GM18526 (cell line): ENCODE data around the gene LFNG.

Source experiments
- POLR2A ChIP-seq: IDR thresholded peaks from 3 replicates; pipeline ENCODE4 v1.6.1; 2011; ENCODE audit not compliant: insufficient read length; ENCODE audit errors: extremely low read depth

The LFNG gene

DNA sequence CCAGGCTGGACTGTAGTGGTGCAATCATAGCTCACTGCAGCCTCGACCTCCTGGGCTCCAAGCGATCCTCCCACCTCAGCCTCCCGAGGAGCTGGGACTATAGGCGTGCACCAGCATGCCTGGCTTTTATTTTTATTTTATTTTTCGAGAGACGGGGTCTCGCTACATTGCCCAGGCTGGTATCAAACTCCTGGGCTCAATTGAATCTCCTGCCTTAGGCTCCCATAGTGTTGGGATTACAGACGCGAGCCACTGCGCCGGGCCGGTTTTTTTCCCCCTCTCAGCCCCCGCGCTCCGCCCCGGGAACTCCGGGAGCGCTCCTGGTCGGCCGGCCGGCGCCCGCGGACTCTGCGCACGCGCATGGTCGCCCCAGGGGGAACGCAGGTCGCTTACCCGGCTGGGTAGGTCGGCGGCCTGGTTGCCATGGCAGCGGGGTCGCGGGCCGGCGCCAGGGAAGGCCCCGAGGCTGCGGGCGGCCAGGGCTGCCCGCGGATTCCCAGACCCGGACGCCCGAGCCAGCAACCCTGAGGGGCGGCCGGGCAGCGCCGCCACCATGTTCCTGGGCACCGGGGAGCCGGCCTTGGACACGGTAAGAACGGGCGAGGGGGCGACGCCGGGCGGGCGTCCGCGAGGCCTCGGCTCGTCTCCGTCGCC, 39.2 kb downstream of the LFNG start, which contains the start of gene IQCE:
TSS of gene IQCE (plus strand) at position 351 of the 654 bp plus-strand sequence. CDS start at position 554, 203 bp downstream.
- no peak for TF ChIP-seq POLR2A

DNA sequence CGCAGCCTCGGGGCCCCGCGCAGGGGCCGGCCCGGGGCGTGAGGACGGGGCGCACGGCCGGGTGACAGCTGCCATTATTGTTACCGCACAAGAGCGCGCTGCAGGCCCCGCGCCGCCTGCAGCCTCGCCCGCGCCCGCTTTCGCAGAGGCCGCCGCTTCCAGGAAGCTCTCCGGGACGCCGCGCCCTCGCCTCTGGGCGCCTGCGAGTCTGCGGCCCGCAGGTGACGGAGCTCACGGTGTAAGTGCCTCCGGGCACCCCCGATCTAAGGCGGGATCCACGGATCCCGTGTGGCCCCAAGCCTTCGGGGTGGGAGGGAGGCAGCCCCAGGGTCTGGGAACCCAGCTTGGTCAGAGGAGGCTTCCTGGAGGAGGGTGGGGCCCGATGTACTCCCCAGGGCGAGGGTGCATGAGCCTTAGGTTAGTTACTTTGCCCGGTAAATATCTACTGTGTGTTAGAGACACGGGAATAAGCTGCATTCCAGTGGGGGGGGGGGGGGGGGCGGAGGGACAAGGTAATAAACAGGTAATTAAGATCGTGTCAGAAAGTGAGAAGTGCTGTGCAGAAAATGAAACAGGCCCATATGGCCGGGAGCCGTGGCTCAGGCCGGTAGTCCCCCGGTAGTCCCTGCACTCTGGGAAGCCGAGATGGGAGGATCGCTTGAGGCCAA, 39.8 kb downstream of the LFNG start:
- TF ChIP-seq POLR2A, result no peak

DNA sequence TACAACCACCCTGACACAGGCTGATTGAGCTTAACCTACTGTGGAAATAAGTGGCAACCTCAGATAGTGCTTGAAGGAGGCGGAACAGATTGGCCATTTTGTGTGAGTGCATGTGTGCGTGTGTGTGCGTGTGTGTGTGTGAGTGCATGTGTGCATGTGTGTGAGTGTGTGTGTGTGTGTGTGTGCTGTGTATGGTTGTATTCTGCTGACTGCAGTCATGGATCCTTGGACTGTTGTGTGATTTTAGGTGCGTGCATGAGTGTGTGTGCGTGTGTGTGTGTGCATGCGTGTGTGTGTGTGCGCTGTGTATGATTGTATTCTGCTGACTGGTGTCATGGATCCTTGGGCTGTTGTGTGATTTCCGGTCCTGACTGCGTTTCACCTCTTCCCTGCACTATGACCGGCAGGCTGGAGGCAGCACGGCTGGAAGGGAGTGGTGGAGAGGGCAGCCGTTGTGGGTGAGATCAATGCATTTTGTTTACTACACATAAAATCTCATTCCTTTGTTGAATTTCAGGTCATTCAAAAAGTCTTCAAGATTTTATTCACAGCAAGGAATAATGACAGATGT, 45.5 kb downstream of the LFNG start:
- no peak for TF ChIP-seq POLR2A

DNA sequence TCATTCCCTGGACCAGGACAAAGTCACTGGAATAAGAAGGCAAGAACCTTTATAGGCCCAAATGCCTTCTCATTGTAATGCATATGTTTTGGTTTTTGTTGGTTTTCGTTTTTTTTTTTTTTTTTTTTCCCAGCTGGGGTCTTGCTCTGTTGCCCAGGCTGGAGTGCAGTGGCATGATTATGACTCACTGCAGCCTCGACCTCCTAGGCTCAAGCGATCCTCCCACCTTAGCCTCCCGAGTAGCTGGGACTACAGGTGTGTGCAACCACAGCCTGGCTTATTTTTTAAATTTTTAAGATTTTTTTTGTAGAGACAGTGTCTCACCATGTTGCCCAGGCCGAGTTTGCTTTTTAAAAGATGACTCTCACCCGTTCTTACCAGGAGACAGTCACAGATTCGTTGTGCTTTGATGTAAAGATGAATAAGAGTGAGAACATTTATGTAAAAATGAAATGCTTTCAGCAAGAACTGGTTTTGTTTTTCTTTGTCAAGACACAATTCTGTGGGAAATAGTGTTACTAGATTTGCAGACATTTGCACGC, 46.8 kb downstream of the LFNG start:
- no peak for TF ChIP-seq POLR2A

DNA sequence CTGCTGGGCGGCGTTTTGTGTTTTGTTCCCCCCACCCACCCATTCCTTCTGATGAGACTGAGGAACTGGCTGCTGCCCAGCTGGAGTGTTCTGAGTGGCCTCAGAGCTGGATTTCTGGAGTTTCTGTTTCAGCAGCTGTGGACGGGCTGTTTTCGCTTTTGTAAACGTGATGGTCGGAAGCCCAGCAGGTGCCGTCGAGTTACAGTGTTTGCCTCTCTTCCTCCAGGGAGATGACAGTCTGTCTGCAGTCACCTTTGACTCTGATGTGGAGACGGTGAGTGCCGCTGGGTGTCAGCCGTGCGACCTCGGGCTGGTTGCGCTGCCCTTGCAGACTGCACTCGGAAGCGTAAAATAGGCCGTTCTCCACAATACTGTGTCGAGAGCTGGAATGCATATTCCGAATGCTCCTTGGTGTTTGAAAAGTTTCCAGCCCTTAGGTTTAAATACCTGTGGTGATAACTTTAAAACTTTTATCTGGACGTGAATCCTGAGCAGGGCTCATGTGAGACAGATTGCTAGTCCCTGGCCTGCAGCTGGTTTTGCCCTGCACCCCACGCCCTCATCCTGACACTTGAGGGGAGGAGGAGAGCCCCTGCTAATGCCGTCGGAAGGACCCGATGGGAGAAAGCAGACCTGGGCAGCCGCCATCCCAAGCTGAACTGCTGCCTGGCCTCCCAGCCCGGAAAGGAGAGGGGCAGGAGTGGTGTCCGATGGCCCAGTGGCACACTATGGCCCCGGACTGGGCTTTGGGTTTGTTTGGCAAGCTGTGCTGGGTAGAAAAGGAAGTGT, 47.5 kb downstream of the LFNG start:
- no peak for TF ChIP-seq POLR2A

DNA sequence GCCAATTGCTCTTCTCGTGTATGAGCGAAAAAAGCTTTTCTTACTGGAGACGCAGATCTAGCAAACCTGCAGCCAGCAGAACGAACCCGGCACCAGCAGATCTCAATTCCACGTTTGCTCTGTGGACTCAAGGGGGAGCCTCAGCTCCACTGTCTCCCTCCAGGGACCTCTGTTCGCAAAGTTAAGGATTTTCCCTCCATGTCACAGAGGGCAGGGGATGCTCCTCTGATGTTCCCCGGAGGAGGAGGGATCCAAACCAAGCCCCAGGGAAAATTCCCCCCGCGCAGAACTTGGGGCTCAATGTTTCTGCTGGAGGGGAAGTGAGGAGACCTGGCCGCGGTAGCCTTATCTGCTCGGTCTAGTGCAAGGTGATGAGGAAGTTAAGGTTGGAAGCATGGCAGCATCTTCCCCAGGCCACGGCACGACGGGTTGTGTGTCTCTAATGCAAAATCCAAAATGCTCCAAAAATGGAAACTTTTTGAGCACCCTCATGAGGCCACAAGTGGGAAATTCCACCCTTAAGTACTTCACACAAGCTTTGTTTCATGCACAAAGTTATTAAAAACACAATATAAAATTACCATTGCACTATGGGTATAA, 48.2 kb downstream of the LFNG start:
- TF ChIP-seq POLR2A, result no peak

DNA sequence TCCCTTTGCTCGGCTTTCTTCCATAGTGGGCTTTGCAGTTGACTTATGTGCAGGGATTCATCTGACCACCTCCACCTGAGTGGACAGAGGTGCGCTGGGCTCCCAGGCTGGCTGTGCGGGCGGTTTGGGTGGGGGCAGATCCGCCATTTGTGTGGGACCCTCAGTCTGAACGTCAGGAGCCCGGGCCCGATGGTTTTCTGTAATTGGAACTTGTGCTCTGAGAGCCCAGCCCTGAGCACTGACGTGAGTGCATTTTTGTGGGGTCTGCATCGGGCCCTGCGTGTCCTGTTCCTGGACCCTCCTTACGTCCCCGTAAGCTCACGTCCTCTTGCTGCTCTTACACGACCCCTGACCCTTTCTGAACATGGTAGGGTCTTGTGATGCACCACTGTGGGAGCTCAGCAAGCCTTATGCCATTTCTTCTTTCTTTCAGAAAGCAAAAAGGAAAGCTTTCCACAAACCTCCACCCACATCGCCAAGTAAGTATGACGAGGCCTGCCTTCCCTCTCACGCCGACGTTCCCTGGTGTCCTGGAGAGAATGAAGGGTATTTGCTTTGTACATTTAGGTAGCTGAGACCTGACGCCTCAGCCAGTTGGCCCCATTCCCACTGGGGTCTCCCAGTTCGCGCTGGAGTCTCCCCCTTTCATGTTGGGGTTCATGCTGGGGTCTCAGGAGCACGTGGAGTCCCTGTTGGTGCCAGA, 49.1 kb downstream of the LFNG start:
- TF ChIP-seq POLR2A, result no peak

DNA sequence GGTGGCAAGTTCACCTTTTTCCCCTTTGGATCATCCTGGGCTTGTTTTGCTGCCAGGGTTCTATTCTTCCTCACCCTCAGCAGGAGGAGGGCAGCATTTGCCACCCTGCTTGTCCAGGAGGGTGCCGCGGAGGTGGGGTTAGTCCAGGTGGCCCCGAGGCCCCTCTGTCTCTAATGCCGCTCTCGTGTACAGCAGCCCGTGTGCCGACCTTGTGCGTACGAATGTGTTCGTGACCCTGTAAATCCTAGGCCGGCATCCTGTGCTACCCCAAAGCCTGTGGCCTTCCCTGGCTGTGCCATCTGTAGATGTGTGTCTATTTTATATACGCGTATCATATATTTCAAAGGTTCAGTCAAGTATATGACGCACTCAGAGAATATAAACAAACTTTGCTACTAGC, 49.8 kb downstream of the LFNG start:
- no peak for TF ChIP-seq POLR2A

DNA sequence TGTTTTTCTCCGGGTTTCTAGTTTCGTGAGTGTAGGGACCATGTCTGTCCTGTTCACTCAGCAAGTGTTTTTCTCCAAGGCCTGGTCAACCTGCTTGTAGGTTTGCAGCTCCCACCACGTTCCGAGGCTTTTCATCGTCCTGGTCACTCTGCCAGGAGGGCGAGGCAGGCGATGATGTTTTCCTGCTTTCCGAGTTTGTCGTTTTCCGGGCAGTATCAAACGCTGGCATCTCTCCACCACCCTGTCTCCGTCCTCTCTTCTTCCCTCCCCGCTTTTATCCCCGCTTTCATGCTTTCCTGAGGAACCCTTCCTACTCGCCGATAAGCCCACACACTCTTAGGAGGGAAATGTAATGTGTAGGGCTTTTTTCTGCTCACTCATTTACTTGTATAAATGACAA, 50.4 kb downstream of the LFNG start:
- no peak for TF ChIP-seq POLR2A

DNA sequence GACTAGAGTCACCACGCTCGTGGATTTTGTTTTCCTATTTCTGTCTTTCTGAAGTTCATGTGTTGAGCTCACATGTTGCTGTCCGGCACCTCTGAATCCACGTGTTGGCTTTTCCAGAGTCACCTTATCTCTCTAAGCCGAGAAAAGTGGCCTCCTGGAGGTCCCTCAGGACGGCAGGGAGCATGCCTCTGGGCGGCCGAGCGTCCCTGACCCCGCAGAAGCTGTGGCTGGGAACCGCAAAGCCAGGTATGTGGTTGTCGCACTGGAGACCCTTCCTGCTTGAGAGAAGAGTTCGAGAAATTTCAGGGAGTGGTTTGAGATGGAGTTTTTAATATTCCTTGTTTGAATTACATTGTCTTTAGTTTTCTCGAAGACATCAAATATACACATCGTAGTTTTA, 51.8 kb downstream of the LFNG start:
- TF ChIP-seq POLR2A, result no peak

DNA sequence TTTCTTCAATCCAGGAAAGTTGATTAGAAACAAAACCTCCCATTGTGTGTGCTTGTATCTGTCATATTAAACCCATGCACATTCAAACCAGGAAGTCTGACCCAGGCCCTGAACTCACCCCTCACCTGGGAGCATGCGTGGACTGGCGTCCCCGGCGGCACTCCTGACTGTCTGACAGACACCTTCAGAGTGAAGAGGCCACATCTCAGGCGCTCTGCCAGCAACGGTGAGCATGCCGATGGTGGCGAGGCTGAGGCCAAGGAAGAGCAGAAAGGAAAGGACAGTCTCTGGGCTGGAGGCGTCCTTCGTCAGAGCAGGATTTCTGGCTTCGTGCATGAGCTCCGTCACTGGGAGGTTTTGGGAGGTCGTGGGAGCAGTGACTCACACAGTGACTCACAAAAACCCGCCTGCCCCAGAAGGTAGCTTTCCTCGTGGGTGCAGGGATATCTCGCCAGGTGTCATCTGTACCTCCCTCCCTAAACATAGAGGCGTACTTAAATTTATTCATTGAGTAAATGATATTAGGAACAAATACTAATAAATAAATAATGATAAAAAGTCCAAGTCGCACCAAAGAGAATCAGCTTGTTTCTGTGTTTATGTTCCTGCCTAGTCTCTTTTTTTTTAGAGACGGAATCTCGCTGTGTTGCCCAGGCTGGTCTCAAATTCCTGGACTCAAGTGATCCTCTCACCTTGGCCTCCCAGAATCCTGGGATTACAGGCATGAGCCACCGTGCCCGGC, 52.7 kb downstream of the LFNG start:
- no peak for TF ChIP-seq POLR2A

DNA sequence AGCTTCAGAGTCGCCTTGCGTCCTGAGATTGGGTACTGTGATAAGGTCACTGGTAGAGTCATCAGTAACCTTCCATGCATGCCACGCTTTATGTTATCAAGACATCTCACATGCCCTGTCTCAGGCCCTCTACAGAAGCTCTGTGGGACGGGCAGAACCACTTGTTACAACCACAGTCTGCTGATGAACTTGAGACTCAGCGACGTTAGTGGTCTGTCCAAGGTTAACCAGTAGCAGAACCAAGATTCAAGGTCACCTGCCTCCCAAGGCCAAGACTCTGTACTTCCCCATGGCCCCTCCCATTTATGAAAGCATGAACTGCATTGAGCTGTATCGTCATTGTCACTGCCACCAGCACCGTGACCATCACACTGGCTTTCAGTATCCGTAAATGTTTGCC, 54.2 kb downstream of the LFNG start:
- TF ChIP-seq POLR2A, result no peak

DNA sequence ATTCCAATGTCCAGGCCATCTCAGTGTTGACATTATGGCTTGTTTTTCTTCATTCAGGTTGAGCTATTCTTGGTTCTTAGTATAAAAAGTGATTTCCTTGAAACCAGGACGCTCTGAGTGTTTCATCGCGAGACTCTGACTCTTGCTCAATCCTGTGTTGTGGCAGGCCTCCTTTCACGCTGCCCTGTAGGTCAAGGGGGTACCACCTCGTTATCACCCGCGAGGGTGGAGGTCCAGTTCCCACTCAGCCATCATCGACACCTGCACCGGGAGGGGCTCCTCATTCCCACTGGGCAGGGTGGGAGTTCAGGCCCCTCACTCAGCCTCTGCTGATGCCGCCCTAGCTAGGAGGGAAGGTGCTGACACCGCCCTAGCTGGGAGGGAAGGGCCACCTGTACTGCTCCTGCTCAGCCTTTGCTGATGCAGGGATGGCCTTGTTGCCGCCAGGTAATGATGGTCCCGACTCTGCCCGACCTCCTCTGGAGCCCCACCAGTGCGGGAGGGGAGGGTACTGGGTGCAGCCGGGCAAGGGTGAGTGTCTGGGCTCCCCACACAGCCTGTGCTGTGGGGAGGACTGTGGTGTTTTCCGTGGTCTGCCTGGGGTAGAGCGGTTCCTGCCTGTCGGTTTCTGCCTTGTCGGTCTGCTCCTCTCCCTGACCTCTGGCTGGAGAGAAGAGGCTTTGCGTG, 55.6 kb downstream of the LFNG start:
- no peak for TF ChIP-seq POLR2A
